Hematopoietic multipotent progenitor cell treated with erythropoietin and hydrocortisone succinate and interleukin-3 and kit ligand, for 17 days (in vitro differentiated cells): ENCODE data around the gene SPTB.

Experiments used
- DNase-seq: peaks from one replicate; pipeline ENCODE4 v3.0.0-alpha.2; 2015; ENCODE audit warnings: low spot score

The SPTB gene

GRCh38 chr14:64729386-64730060, 150.2 kb downstream of the SPTB start:
- no peak for DNase-seq

GRCh38 chr14:64728856-64729255, 150.9 kb downstream of the SPTB start:
- DNase-seq: no peak

- DNase-seq: no peak
Observed at GRCh38 chr14:64728106-64728505, 151.6 kb downstream of the SPTB start.

- no peak for DNase-seq
Observed at GRCh38 chr14:64727551-64728071, 152.1 kb downstream of the SPTB start.

DNA sequence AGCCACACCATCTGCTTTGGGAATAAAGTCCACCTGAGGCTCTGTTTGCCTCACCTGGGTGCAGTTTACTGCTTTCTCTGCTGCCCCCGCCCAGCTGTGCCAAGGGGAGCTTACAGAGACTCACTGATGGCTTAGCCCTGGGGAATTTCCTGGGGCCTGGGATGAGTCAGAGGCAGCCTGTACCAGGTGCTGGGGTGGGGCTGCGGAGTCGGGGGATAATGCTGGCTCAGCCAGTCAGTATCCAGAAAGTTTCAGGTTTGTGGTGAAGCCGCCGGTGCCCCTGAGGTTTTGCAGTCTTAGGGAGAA, 153.2 kb downstream of the SPTB start:
- DNase-seq: no peak

DNA sequence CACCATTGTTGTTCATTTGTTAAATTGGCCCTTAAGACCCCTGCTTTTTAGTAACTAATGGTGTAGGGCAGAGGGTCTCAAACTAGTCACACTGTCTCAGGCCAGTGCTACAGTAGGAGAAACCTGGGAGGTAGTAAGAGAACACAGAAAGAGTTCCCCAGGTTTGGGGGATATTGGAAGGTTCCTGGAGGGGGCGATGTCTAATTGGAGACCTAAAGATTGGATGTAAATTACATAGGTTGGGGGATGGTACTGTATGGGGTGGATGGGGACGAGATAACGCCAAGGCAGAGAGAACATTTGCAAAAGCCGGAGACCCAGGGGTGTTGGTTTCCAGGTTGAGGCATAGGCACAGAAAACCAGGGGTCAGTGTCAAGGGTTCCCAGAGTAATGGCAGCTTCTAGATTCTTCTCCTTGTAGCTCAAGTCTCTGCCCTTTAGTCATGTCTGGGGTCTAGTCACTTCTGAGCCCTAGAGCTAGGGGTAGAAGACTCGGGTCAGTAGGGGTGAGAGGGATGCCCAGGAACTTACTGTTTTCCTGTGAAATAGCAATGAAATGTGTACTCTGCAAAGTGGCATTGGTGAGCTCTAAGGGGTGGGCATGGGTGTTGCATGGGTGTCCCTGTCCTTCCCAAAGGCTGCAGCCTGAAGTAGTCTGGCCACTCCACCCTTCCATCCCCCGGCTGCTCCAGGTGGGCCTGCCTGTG, 153.7 kb downstream of the SPTB start:
- no peak for DNase-seq

GRCh38 chr14:64725261-64725815, 154.4 kb downstream of the SPTB start:
- no peak for DNase-seq

DNA sequence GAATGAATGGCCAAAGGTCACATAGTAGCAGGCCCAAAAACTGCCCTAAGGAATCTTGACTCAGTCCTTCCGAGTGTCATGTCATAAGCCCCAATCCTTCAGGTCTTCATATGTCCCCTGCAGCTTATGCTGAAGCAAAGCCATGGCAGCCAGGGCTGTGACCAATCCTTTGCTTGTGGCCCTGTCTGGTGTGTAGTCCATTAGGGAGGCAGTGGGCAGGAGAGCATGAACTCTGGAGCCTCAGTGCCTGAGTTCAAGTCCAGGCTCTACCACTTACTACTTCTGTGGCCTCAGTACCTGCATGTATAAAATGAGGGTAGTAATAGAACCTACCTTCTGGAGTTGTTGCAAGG, 155.2 kb downstream of the SPTB start:
- DNase-seq: no peak

DNA sequence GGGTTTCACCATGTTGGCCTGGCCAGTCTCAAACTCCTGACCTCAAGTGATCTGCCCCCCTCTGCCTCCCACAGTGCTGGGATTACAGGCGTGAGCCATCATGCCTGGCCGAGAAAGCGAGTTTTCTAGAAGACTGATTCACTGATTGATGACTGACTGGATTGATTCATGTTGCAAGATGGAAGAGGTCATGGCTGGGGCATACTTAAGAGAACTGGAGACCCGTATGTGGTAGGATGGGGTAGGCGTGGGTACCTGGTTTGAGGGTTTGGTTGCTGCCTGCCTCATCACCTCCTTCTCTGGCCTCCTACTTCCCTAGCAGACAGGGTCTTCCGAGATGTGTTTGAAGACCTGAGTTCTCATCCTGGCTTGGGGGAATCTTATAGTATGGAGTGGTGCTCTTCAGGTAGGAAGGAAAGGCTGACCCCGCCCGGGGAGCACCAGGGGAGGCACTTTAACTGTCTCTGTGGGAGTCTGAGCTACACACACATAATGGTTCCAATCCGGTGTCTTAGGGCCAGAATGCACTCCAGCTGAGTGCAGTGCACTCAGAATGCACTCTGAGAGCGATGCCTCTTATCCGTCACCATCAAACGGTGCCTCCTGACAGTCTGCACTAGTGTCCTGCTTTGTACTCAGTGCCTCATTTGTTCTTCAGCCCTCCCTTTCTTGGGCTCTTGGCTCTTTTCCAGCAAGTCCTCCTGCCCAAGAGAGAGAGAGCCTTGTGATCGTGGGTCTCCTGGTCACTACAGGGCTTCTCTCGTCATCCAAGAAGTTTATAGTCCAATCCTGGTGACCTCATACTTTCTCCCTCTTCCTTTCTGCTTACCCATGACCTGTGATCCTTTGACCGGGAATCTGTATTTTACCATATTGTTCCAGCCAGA, 155.8 kb downstream of the SPTB start:
- no peak for DNase-seq

GRCh38 chr14:64722842-64723447, 156.8 kb downstream of the SPTB start:
- DNase-seq: no peak

DNA sequence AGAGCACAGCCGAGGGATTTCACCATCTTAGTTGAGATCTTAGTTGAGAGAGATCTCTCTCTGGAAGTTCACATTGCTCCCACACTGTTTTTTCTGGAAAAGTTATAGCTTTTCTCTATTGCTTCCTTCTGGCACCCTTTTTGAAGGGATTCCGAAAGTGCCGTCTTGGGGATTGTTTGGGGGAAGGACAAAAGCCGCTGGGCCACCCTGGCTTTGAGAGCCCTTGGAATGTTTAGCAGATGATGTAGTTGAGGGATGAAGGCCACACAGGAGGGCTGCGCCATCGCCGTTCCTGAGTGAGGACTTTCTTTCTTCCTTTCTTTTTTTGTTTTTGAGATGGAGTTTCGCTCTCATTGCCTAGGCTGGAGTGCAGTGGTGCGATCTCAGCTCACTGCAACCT, 157.8 kb downstream of the SPTB start:
- no peak for DNase-seq

GRCh38 chr14:64721391-64721791, 158.3 kb downstream of the SPTB start:
- no peak for DNase-seq

GRCh38 chr14:64720131-64720576, 159.6 kb downstream of the SPTB start:
- DNase-seq: no peak

- no peak for DNase-seq
Observed at GRCh38 chr14:64719601-64720000, 160.1 kb downstream of the SPTB start.

GRCh38 chr14:64718762-64719161, 160.9 kb downstream of the SPTB start:
- DNase-seq: no peak

GRCh38 chr14:64717870-64718269, 161.8 kb downstream of the SPTB start:
- DNase-seq: no peak

- no peak for DNase-seq
Observed at GRCh38 chr14:64715628-64716412, 163.9 kb downstream of the SPTB start.

- no peak for DNase-seq
Observed at GRCh38 chr14:64715146-64715627, 164.5 kb downstream of the SPTB start.

- no peak for DNase-seq
Observed at GRCh38 chr14:64714432-64715025, 165.2 kb downstream of the SPTB start.

DNA sequence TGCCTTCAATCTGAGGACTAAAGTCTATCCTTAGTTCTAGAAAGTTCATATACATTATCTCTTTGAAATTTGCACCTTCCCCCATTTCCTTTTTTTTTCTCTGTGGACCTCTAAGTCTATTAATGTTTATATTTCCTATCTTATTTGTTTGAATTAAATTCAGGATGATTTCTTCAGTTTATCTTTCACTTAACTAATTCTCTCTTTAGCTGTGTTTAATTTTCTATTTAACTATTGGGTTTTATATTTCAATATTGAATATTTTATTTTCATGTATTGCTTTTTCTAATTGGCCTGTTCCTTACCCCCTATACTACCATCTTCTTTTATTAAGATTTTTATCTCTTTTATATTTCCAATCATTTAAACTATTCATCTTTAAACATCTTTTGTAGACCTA, 166.0 kb downstream of the SPTB start:
- no peak for DNase-seq

- DNase-seq: no peak
Observed at GRCh38 chr14:64711039-64711438, 168.7 kb downstream of the SPTB start.
